ENCODE measurements around the gene RPL35A.

GRCh38 chr3:197953325-197953724 lies 3.3 kb downstream of the RPL35A start:
- TF ChIP-seq ZBTB7A (IDR thresholded peaks at IDR 0.05; ENCODE audit: low read depth) (no peak), EP300 (IDR thresholded peaks at IDR 0.05; ENCODE audit: borderline replicate concordance) (no peak), CEBPB (IDR thresholded peaks at IDR 0.05) (no peak), NFIC (IDR thresholded peaks at IDR 0.05) (no peak), TAF1 (IDR thresholded peaks at IDR 0.05; ENCODE audit: low read depth) (no peak), EGR1 (IDR thresholded peaks at IDR 0.05) (no peak), RAD21 (IDR thresholded peaks at IDR 0.05; ENCODE audit: low read depth) (no peak), YY1 (IDR thresholded peaks at IDR 0.05; ENCODE audit: low read depth) (no peak)
- TF ChIP-seq, protein P1, sequence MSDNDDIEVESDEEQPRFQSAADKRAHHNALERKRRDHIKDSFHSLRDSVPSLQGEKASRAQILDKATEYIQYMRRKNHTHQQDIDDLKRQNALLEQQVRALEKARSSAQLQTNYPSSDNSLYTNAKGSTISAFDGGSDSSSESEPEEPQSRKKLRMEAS (IDR thresholded peaks at IDR 0.05) = no peak
- TF ChIP-seq, protein P2, sequence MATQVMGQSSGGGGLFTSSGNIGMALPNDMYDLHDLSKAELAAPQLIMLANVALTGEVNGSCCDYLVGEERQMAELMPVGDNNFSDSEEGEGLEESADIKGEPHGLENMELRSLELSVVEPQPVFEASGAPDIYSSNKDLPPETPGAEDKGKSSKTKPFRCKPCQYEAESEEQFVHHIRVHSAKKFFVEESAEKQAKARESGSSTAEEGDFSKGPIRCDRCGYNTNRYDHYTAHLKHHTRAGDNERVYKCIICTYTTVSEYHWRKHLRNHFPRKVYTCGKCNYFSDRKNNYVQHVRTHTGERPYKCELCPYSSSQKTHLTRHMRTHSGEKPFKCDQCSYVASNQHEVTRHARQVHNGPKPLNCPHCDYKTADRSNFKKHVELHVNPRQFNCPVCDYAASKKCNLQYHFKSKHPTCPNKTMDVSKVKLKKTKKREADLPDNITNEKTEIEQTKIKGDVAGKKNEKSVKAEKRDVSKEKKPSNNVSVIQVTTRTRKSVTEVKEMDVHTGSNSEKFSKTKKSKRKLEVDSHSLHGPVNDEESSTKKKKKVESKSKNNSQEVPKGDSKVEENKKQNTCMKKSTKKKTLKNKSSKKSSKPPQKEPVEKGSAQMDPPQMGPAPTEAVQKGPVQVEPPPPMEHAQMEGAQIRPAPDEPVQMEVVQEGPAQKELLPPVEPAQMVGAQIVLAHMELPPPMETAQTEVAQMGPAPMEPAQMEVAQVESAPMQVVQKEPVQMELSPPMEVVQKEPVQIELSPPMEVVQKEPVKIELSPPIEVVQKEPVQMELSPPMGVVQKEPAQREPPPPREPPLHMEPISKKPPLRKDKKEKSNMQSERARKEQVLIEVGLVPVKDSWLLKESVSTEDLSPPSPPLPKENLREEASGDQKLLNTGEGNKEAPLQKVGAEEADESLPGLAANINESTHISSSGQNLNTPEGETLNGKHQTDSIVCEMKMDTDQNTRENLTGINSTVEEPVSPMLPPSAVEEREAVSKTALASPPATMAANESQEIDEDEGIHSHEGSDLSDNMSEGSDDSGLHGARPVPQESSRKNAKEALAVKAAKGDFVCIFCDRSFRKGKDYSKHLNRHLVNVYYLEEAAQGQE (IDR thresholded peaks at IDR 0.05; ENCODE audit: low read depth) = no peak
- TF ChIP-seq, protein P3, sequence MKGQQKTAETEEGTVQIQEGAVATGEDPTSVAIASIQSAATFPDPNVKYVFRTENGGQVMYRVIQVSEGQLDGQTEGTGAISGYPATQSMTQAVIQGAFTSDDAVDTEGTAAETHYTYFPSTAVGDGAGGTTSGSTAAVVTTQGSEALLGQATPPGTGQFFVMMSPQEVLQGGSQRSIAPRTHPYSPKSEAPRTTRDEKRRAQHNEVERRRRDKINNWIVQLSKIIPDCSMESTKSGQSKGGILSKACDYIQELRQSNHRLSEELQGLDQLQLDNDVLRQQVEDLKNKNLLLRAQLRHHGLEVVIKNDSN (IDR thresholded peaks at IDR 0.05) = no peak

Measured in Ishikawa (cell line).